OCI-LY7 (cell line): Measurements from ENCODE around the gene GLIPR2.

ENCODE experiments used
- CTCF ChIP-seq: fragments of 200-600 bp; sonication (generic); conservative IDR thresholded peaks from 2 replicates; pipeline ENCODE4 v1.5.1; 2014; ENCODE audit warnings: mild to moderate bottlenecking, antibody characterized with exemption, low read length, moderate library complexity, mixed read lengths
- EZH2phosphoT487 ChIP-seq: fragments of 200-600 bp; sonication (generic); IDR thresholded peaks from 2 replicates; pipeline ENCODE4 v1.6.1; 2018; ENCODE audit warnings: low read depth, borderline replicate concordance, mild to moderate bottlenecking, mixed run types, antibody characterized with exemption, low read length, moderate library complexity, mixed read lengths

- TF ChIP-seq CTCF (no peak), EZH2phosphoT487 (no peak)
Observed at GRCh38 chr9:36174731-36175130, 38.2 kb downstream of the GLIPR2 start.
